HepG2 (cell line): ENCODE data around the gene NKAIN4. TPM values are rescaled to one million over a fixed set of nuclear protein-coding genes. Genes with fewer than 3 reads are reported as not detected.

ENCODE experiments used
- AFF4 ChIP-seq: sonication (generic); formaldehyde crosslinking; IDR thresholded peaks from 2 replicates; pipeline ENCODE4 v1.4.0; 2020; ENCODE audit warnings: missing genetic modification reagents
- CENPT ChIP-seq: sonication (generic); formaldehyde crosslinking; IDR thresholded peaks from 2 replicates; pipeline ENCODE4 v1.8.0; 2022; ENCODE audit warnings: low read depth, mild to moderate bottlenecking, moderate library complexity, missing genetic modification reagents
- ETS1 ChIP-seq: sonication (generic); formaldehyde crosslinking; IDR thresholded peaks from 2 replicates; pipeline ENCODE4 v1.4.0; 2020; ENCODE audit warnings: missing genetic modification reagents
- HBP1 ChIP-seq: IDR thresholded peaks from 2 replicates; pipeline ENCODE4 v1.6.1; 2016; ENCODE audit warnings: low read depth, control low read depth
- HNF1A ChIP-seq, 2 experiments: sonication (generic) in 1 of 2; formaldehyde crosslinking in 1 of 2; IDR thresholded peaks; 2 replicates each; pipeline versions ENCODE4 v1.4.0 to v1.6.1; 2016 to 2020; ENCODE audit warnings: borderline replicate concordance in 1 of 2, low read depth in 1 of 2, mild to moderate bottlenecking in 1 of 2, missing genetic modification reagents in 1 of 2
- HNRNPLL ChIP-seq: fragments of 200-400 bp; formaldehyde crosslinking; IDR thresholded peaks from 2 replicates; pipeline ENCODE4 v1.6.1; 2017; ENCODE audit warnings: mild to moderate bottlenecking, low read depth, low read length; ENCODE audit not compliant: poor library complexity, severe bottlenecking
- KDM5B ChIP-seq: sonication (generic); formaldehyde crosslinking; IDR thresholded peaks from 2 replicates; pipeline ENCODE4 v1.4.0; 2020; ENCODE audit warnings: missing genetic modification reagents, mild to moderate bottlenecking, borderline replicate concordance
- MBNL3 ChIP-seq: fragments of 250-450 bp; sonication (Bioruptor Pico); conservative IDR thresholded peaks from 2 replicates; pipeline ENCODE4 v1.8.0; 2022; ENCODE audit warnings: mild to moderate bottlenecking, inconsistent platforms
- RFXAP ChIP-seq: sonication (generic); formaldehyde crosslinking; IDR thresholded peaks from 2 replicates; pipeline ENCODE4 v1.4.0; 2020; ENCODE audit warnings: missing genetic modification reagents, borderline replicate concordance
- TEAD3 ChIP-seq: optimal IDR thresholded peaks from 2 replicates; pipeline ENCODE3; 2016; ENCODE audit warnings: borderline replicate concordance
- USF2 ChIP-seq, 2 experiments: sonication (generic) in 1 of 2; formaldehyde crosslinking in 1 of 2; IDR thresholded peaks; 2 replicates each; pipeline versions ENCODE4 v1.5.1 to v1.6.1; 2011 to 2020; ENCODE audit warnings: borderline replicate concordance in 1 of 2, low read depth in 1 of 2, low read length in 1 of 2, mild to moderate bottlenecking in 1 of 2, missing genetic modification reagents in 1 of 2, moderate library complexity in 1 of 2
- ZBTB14 ChIP-seq: sonication (generic); formaldehyde crosslinking; IDR thresholded peaks from 2 replicates; pipeline ENCODE4 v1.4.0; 2020; ENCODE audit warnings: missing genetic modification reagents
- ZMAT3 ChIP-seq: sonication (generic); formaldehyde crosslinking; conservative IDR thresholded peaks from 2 replicates; pipeline ENCODE4 v1.7.0; 2021; ENCODE audit warnings: missing genetic modification reagents
- ZNF678 ChIP-seq: sonication (generic); formaldehyde crosslinking; IDR thresholded peaks from 2 replicates; pipeline ENCODE4 v1.4.0; 2020; ENCODE audit warnings: mild to moderate bottlenecking, missing genetic modification reagents
- polyA plus RNA-seq, 8 experiments: library from polyadenylated mRNA; depleted of rRNA in 3 of 8; stranded (reverse) in 7 of 8; unstranded in 1 of 8; fragments of >200 nt; fragmentation: Illumina TruSeq in 4 of 8; extraction: Trizol in 4 of 8; gene quantifications; 2 replicates each; pipeline versions ENCODE4 v1.2.1 to v1.2.3, GENCODE V29; 2011 to 2016; ENCODE audit warnings: low read depth in 4 of 8, missing spikeins in 1 of 8, mixed read lengths in 1 of 8; ENCODE audit not compliant: insufficient read depth in 1 of 8
- total RNA-seq, 5 experiments: library from RNA; depleted of rRNA; stranded (reverse); fragments of >200 nt; fragmentation: Illumina TruSeq; extraction: Trizol; gene quantifications; 2 replicates each; pipeline ENCODE4 v1.2.3, GENCODE V29; 2016; ENCODE audit warnings: low read depth in 1 of 5

Gene NKAIN4
- total and polyA plus RNA-seq, 2 of the 13 experiments (the other 11 are each of a cell fraction or from before 2014, with no cell fraction given): not detected

GRCh38 chr20:63284544-63284949 lies 30.3 kb upstream of the NKAIN4 start (continued):
- TF ChIP-seq USF2 (IDR thresholded peaks at IDR 0.05; ENCODE audit: low read depth, low read length) (no peak), USF2 (CRISPR knock-in tag; IDR thresholded peaks at IDR 0.05; ENCODE audit: borderline replicate concordance) (no peak), ETS1 (CRISPR knock-in tag) (no peak), ZNF678 (CRISPR knock-in tag) (no peak), AFF4 (CRISPR knock-in tag) (no peak), HNF1A (IDR thresholded peaks at IDR 0.05; ENCODE audit: low read depth) (no peak), HNF1A (CRISPR knock-in tag; IDR thresholded peaks at IDR 0.05; ENCODE audit: borderline replicate concordance) (no peak), MBNL3 (CRISPR knock-in tag) (no peak), RFXAP (CRISPR knock-in tag) (no peak), CENPT (no peak), TEAD3 (CRISPR knock-in tag) (peak; percentile 8), HBP1 (CRISPR knock-in tag) (no peak), ZMAT3 (CRISPR knock-in tag) (no peak), ZBTB14 (no peak), HNRNPLL (peak; percentile 1), KDM5B (CRISPR knock-in tag) (peak; percentile 22; the same call in 1 of the 2 replicates)
